GM19239 (cell line): ENCODE results near the gene DXO.
"Not testable (repeated sequence)": the region's sequence is repeated elsewhere in the genome, so short reads cannot be mapped to it uniquely, and the experiment has no call there.

Experiments used
- DNase-seq: peaks from one replicate; pipeline ENCODE4 v3.0.0; 2011; ENCODE audit warnings: low spot score; ENCODE audit not compliant: insufficient read length
- FAIRE-seq: peaks from 2 replicates; lab custom pipeline; 2011; peaks lifted over from hg19 to GRCh38; lab: Jason Lieb, UNC

The DXO gene

GRCh38 chr6:31933537-31933936, 38.4 kb downstream of the DXO start:
- FAIRE-seq: no peak
- no peak for DNase-seq

DNA sequence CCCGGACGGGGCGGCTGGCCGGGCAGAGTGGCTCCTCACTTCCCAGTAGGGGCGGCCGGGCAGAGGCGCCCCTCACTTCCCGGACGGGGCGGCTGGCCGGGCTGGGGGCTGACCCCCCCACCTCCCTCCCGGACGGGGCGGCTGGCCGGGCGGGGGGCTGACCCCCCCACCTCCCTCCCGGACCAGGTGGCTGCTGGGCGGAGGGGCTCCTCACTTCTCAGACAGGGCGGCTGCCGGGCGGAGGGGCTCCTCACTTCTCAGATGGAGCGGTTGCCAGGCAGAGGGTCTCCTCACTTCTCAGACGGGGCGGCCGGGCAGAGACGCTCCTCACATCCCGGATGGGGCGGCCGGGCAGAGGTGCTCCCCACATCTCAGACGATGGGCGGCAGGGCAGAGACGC, 39.8 kb downstream of the DXO start:
- not testable (repeated sequence) for DNase-seq, FAIRE-seq

DNA sequence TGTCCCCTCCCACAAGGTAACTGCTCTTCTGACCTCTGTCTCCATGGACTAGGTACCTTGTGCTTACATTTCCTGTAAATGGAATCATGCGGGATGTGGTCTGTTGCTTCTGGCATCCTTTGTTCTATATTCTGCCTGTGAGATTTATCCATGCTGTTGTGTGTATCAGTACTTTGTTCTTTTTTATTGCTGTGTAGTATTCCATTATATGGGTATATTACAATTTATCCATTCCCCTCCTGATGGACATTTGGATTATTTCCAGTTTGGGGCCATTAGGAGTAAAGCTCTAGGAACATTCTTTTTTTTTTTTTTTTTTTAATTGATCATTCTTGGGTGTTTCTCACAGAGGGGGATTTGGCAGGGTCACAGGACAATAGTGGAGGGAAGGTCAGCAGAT, 41.0 kb downstream of the DXO start:
- DNase-seq (no peak), FAIRE-seq (no peak)

DNA sequence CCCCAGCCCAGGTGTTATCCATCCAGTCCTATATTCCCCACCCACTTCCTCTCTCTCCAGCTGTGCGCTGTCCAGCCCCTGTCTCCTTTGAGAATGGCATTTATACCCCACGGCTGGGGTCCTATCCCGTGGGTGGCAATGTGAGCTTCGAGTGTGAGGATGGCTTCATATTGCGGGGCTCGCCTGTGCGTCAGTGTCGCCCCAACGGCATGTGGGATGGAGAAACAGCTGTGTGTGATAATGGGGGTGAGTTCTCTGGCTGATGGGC, 43.3 kb downstream of the DXO start:
- no peak for FAIRE-seq

DNA sequence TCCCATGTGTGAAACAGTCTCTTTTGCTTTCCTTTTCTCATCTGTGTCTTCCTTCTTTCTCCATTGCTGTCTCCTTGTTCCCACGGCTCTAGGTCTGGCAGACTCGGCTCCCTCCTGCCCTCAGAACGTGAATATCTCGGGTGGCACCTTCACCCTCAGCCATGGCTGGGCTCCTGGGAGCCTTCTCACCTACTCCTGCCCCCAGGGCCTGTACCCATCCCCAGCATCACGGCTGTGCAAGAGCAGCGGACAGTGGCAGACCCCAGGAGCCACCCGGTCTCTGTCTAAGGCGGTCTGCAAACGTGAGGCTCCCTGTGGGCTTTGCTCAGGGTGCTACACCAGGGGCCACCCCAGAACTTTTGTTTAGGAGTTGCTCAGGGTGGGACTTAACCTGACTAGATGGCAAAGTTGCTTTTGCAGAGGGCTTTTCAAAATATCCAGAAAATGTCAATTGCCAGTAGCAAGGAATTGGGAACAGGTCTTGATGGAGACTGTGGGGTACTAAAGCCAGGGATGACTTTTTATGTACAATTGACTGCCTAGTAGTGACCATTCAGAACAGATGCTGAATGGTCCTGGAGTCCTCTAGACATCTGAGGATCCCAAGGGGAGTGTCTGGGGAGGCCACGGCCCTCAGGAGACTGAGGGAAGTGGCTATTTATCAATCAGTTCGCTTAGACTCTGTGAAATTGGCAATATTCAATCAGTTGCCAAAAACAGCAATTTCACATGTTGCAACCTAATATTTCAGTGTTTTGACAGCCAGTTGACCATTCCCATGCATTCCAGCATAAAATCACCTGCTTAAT, 43.9 kb downstream of the DXO start:
- DNase-seq: no peak
- no peak for FAIRE-seq

More for the DNA sequence above, 43.3 kb downstream of the DXO start:
- DNase-seq: no peak

- FAIRE-seq (no peak), DNase-seq (no peak)
These were observed 44.6 kb downstream of the DXO start, which contains the start of gene C2 for GRCh38 chr6:31927242-31927862. C2 (plus strand) TSS chr6:31927717; CDS start chr6:31927753, 36 bp downstream.

- no peak for FAIRE-seq
- DNase-seq: no peak
These were observed 49.0 kb downstream of the DXO start for GRCh38 chr6:31922942-31923341.

- DNase-seq: no peak
- no peak for FAIRE-seq
These were observed 51.1 kb downstream of the DXO start for GRCh38 chr6:31920811-31921210.
